Measurements from ENCODE around the gene HRH4.

HRH4 gene

GRCh38 chr18:24470022-24470618, 9.7 kb downstream of the HRH4 start:
- DNase-seq = no peak

- no peak for DNase-seq
Observed at GRCh38 chr18:24470805-24471204, 10.4 kb downstream of the HRH4 start.

GRCh38 chr18:24472591-24472990, 12.2 kb downstream of the HRH4 start:
- no peak for DNase-seq

GRCh38 chr18:24474406-24474805, 14.0 kb downstream of the HRH4 start:
- no peak for DNase-seq

- DNase-seq = no peak
Observed at GRCh38 chr18:24475926-24476589, 15.6 kb downstream of the HRH4 start.

DNA sequence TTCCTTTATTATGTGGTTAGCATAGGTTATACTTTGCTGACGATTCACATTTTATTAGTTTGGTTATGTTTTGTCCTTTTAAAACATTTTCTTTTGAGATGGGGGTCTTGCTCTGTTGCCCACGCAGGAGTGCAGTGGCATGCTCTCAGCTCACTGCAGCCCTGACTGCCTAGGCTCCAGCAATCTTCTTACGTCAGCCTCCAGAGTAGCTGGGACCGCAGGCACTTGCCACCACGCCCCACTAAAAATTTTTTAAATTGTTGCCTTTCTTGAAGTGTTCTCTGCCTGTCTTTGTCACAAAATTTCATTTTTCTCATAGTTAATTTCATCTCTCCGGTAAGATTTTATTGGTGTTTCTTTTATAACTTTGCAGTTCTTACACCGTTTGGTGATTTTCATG, 18.9 kb downstream of the HRH4 start:
- no peak for DNase-seq

DNA sequence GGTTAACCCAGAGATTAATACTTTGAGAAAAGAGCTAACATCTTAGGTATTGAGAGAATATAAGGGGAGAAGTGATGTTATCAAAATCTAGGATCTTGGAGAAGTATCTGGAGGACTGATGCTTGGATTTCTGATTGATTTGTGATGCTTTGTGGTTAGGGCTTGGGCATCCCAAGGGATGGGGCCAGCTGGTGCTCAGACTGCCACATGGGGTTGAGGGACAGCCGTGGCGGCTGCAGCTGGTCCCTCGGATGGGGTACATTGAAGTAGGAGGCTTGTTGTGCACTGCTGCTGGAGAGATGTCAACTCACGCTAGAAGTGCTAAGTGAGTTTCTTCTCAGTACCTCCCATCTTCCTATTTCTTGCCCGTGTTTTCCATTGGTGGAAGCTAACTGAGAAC, 22.4 kb downstream of the HRH4 start:
- DNase-seq = no peak

DNA sequence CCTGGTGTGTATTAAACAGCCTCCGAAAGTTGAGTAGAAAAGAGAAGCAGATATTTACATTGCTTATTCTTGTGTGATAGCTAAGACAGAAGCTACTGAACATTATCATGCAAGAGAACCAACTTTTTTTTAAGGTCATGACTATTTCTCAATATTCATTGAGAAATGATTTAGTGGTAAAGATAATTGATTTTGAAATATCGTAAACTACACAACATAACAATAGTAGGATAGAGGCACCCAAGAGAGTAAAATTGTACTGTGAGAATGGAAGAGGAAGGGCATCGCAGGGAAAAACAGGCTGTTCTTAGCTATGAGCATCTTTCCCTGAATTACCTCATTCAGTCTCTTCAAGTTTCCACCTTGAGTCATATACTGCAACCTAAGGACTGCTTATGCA, 25.2 kb downstream of the HRH4 start:
- no peak for DNase-seq

DNA sequence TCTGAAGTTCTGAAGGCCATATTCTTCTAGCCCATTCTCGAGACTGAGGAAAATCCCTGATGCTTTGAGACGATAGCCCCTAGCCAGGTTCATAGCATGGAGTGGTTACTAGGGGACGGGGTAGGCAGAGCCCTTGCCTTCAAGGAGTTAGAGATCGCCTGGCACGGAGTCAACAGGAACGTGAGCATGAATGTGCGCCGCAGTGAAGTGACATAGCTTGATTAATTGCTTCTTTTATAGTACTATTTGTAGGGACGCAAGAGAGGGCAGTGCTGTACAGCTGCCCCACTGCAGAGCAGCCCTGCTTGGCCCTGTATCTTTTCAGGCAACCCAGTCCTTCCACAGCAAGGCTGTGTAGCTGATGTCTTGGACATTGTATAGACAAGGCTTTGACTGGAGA, 26.2 kb downstream of the HRH4 start:
- DNase-seq = no peak

DNA sequence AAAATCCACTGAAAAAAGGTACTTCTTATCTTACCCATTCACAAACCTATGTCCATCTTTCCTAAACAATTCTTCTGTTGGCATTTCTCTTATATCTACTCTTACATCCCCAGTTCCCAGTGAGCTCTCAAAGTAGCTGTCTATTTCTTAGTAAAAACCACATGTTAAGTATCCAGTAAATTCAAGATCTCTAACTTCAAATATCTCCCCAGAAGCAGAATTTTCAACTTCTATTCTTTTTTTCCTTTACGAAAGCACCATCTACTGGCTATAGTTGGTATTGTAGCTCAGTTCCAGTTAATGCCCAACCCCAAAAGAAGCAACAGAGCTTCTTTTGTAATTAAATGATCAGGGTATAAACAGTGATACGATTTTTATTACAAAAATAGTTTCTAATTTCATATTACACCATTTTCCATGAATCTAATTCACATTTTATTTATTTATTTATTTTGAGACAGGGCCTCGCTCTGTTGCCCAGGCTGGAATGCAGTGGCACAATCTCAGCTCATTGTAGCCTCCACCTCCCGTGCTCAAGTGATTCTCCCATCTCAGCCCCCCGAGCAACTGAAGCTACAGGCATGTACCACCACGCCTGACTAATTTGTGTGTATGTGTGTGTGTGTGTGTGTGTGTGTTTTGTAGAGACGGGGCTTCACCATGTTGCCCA, 28.5 kb downstream of the HRH4 start:
- peak; percentile 41 for DNase-seq

- DNase-seq = peak; percentile 33
Observed at GRCh38 chr18:24490539-24490938, 30.1 kb downstream of the HRH4 start.

GRCh38 chr18:24491927-24492834, 31.7 kb downstream of the HRH4 start:
- DNase-seq = no peak

GRCh38 chr18:24494586-24494985, 34.1 kb downstream of the HRH4 start:
- DNase-seq = no peak

DNA sequence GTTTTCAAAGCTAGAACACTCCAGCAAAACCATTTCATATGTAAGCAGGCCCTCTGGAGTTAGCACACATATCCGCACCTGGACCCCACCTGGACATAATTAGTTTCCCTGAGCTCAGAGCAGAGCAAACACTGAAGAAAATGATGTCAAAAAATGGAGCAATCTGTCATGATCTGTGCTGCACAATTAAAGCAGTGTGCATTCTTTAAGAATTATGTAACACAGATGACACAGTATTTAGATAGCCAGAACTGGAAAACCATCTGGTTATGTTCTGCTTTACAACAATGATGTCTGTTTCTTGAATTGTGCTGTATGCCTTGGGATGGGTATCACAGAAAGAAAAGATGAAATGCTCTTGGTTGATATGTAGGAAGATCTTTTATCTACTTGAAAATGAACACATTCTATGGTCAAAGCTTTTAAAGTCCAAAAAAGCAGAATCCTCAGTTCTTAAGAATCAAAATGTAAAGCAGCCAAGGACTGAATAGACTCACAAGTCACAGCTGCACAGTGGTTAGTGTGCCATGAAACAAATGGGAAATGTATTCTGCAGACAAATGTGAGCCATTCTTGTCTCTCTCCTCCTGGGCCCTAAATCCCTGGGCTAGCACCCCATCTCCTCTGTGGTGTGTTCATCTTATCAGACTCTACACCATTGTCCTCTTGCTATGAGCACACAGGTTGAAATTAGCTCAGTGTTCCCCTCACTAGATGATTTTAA, 36.8 kb downstream of the HRH4 start:
- DNase-seq = peak; percentile 55

DNA sequence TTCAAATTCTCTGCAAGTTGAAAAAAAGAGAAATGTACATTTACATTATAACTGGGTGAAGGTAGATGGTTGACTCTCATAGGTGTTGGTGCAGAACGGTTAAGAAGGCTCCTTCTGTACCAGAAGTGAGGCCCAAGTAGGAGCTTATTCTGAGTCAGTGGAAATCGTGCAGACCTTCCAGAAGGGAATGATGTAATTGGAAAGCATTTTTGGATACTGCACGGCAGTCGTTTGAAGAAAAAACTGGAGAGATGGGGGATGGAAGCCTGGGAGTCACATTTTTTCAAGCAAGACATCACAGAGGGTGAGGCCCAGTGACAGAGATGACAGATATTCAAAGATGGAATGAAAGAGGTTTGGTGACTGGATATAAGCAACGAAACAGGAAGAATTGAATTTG, 39.4 kb downstream of the HRH4 start:
- peak; percentile 30 for DNase-seq

DNA sequence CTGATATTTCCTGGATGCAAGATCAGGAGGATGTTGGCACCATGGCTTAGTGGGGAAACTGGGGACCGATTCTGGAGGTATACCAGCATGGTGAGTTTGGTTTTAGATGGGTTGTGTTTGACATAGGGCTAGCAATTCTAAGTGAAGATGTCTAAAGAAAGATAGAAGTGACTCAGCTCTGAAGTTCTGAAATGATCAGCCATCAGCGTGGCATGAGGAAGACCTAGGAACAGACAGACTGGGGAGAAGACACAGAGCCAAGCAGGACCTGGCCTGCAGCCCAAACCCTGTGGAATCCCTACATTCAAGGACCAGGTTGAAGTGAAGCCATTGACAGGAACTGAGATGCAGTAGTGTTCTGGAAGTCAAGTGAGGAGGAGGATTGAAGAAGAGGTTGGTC, 39.8 kb downstream of the HRH4 start:
- peak; percentile 3 for DNase-seq

GRCh38 chr18:24500766-24501165, 40.3 kb downstream of the HRH4 start:
- no peak for DNase-seq

DNA sequence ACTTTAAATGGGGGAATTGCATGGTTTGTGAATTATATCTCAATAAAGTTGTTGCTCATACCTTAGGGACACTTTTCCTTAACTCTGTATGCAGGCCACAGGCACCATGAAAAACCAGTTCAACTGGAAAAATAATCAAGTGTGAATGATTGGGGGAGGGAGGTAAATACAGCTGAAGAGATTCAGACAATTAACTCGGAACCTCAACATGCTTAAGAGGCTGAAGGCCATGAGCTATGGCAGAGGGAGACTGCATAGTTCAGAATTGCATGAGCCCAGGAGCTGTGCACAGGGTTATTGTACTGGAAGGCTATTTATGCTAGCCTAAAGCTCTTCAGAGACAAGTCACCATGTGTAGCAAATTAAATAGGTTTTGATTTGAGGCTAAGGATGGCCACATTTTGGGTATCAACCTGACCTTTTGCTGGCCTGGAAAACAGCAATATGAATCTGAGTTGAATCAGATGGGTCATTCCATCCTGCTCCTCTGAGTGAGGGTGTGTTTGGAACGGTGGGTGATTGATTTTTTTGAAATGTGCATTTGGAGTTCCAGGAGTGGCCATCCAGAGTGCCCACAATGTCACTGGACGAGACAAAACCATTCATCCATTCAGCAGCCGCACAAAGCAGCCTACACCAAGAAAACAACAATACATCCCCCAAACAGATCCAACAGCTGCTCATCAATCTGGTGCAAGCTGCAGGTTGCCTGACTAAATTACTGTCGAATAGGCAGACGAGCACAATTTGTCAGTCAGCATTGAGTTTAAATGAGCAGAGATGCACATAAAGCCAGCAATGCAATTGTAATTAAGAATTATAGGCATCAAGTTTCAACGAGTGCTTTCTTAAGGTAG, 42.5 kb downstream of the HRH4 start:
- no peak for DNase-seq

GRCh38 chr18:24504401-24504800, 44.0 kb downstream of the HRH4 start:
- no peak for DNase-seq

DNA sequence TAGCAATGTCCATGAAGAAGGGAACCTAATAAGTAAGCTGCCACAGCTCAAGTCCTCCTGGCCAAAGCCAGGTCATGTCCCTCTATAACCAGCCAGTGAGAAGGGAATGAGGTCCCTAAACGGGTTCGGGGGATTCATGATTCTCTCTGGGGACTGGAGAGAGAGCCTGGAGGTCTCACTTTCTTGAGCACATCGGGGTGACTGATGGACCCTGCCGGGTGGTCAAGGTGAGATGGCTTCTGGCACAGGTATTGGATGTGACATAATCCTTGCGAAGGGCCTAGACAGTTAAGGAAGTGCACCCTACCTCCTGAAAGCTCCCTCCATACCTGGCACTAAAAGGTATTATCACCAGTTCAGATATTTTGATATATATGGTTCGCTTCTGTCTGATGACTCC, 45.7 kb downstream of the HRH4 start:
- no peak for DNase-seq

DNA sequence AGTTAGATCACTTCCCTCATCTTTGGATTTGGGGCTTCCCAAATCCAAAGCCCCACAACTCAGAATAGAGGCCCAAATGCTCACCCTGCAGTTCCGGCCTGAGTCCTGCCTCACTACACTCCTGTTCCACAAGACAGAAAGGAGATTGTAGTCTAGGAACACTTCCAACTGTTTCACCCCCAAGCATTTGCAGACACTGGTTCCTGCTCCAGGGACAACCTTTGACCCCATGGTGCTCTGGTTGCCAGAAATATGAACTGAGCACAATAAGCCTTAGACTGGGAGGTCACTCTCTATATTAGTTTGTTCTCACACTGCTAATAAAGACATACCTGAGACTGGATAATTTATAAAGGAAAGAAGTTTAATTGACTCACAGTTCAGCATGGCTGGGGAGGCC, 49.0 kb downstream of the HRH4 start:
- no peak for DNase-seq

DNA sequence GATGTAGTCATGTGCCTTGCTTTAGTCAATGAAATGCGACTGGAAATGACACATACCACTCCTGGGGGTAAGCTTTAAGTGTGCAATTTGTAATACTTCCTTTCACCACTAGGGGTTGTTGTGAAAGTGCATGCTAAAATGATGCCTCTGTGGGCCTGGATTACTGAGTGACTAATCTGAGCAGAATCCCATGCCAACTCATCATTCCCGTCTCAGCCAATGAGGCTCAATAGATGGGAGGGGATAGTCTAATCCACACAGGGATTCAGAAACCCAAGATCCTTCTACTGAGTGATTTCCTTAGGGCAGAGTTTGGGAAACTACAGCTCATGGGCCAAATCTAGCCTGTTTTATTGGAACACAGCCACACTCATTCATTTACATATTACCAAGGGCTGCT, 54.0 kb downstream of the HRH4 start:
- peak; percentile 78 for DNase-seq
